Germinal center (tissue), 1 donor: ENCODE data around the gene TNFSF13.

Experiments
- DNase-seq: peaks from one replicate; pipeline ENCODE4 v3.0.0; 2012; ENCODE audit warnings: mixed read lengths, low spot score

TNFSF13 gene

GRCh38 chr17:7575481-7575883, 16.9 kb downstream of the TNFSF13 start:
- DNase-seq, result no peak

DNA sequence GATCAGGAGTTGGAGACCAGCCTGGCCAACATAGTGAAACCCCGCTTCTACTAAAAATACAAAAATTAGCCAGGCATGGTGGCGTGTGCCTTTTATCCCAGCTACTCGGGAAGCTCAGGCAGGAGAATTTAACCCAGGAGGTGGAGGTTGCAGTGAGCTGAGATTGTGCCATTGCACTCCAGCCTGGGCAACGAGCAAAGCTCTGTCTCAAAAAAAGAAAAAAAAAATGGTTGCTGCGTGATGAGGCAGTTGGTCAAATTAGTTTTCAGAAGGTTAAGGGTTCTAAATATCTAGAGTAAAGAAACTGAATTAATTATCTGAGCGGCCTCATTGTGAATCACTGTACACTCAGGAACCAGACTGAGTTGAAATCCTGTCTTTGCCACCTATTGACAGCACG, 17.4 kb downstream of the TNFSF13 start:
- no peak for DNase-seq

DNA sequence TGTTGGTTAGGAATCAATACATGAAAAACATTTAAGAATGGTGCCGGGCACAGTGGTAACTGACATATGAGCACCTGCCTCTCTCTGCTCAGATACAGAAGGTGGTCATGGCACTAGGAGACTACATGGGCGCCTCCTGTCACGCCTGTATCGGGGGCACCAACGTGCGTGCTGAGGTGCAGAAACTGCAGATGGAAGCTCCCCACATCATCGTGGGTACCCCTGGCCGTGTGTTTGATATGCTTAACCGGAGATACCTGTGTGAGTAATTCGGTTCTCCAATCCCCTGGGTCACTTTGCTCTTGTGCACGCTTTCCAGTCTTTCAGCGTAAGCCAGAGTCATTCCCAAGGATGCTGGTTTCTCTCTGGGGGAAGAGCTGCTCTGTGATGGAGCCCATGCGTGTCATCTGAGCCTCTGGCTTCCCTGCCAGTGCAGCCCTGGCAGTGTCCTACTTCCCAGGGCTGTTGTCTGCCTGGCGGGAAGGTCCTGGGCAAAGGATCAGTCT, 17.9 kb downstream of the TNFSF13 start:
- DNase-seq, result no peak

DNA sequence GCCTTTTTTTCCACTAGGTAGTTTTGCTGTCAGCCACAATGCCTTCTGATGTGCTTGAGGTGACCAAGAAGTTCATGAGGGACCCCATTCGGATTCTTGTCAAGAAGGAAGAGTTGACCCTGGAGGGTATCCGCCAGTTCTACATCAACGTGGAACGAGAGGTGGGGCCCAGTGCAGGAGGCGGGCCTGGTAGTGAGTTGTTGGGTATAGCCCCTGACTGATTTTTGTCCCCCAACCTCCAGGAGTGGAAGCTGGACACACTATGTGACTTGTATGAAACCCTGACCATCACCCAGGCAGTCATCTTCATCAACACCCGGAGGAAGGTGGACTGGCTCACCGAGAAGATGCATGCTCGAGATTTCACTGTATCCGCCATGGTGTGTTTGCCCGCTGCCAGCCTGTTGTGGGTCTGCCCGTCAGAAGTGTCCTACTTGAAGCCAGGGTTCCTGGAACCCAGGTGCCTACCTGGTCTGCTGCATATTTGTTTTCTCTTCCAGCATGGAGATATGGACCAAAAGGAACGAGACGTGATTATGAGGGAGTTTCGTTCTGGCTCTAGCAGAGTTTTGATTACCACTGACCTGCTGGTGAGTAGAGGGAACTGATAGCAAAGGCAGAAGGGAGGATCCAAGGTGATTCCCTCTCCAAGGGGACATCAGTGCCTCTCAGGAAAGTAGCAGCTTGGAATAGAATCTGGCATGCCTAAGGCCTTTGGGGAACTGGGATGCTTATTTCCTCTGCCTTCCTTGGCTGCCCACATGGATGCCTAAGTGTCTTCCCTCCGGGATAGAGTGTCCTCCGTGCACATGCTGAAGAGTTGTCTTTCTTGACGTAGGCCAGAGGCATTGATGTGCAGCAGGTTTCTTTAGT, 19.0 kb downstream of the TNFSF13 start:
- no peak for DNase-seq

DNA sequence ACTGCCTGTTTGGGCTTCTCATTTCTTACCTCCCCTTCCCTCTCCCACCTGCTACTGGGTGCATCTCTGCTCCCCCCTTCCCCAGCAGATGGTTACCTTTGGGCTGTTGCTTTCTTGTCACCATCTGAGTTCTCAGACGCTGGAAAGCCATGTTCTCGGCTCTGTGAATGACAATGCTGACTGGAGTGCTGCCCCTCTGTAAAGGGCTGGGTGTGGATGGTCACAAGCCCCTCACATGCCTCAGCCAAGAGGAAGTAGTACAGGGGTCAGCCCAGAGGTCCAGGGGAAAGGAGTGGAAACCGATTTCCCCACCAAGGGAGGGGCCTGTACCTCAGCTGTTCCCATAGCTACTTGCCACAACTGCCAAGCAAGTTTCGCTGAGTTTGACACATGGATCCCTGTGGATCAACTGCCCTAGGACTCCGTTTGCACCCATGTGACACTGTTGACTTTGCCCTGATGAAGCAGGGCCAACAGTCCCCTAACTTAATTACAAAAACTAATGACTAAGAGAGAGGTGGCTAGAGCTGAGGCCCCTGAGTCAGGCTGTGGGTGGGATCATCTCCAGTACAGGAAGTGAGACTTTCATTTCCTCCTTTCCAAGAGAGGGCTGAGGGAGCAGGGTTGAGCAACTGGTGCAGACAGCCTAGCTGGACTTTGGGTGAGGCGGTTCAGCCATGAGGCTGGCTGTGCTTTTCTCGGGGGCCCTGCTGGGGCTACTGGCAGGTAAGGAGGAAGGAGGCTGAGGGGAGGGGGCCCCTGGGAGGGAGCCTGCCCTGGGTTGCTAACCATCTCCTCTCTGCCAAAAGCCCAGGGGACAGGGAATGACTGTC, 20.7 kb downstream of the TNFSF13 start, which contains the start of gene CD68:
TSS of gene CD68 (plus strand) at position 638 of the 833 bp plus-strand sequence. CDS start at position 678, 40 bp downstream.
- peak; percentile 88 for DNase-seq

- DNase-seq, result no peak
These were observed 21.5 kb downstream of the TNFSF13 start for GRCh38 chr17:7579834-7580603.

DNA sequence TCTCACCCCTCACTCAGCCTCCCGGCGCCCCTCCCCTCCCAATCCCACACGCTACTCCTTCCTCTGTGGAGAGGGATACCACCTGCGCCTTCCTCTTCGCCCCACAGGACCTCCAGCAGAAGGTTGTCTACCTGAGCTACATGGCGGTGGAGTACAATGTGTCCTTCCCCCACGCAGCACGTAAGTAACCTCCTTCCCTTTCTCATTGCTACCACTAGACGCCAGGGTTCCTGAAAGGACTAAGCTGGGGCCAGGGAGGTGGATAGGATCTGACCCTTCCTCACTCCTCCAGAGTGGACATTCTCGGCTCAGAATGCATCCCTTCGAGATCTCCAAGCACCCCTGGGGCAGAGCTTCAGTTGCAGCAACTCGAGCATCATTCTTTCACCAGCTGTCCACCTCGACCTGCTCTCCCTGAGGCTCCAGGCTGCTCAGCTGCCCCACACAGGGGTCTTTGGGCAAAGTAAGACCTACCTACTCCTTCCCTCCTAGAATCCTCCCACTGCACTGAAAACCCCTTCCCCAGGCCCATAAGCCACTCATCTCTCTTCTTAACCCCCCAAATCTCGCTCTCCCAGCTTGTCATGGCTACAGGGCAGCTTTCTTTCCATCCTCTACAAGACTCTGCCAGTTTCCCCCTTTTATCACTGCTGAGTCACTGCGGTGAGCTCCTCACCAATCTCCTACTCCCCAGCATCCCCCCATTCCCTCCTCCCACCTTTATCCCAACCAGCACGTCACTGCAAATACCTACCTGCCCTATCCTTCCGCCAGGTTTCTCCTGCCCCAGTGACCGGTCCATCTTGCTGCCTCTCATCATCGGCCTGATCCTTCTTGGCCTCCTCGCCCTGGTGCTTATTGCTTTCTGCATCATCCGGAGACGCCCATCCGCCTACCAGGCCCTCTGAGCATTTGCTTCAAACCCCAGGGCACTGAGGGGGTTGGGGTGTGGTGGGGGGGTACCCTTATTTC, 22.3 kb downstream of the TNFSF13 start:
- no peak for DNase-seq

DNA sequence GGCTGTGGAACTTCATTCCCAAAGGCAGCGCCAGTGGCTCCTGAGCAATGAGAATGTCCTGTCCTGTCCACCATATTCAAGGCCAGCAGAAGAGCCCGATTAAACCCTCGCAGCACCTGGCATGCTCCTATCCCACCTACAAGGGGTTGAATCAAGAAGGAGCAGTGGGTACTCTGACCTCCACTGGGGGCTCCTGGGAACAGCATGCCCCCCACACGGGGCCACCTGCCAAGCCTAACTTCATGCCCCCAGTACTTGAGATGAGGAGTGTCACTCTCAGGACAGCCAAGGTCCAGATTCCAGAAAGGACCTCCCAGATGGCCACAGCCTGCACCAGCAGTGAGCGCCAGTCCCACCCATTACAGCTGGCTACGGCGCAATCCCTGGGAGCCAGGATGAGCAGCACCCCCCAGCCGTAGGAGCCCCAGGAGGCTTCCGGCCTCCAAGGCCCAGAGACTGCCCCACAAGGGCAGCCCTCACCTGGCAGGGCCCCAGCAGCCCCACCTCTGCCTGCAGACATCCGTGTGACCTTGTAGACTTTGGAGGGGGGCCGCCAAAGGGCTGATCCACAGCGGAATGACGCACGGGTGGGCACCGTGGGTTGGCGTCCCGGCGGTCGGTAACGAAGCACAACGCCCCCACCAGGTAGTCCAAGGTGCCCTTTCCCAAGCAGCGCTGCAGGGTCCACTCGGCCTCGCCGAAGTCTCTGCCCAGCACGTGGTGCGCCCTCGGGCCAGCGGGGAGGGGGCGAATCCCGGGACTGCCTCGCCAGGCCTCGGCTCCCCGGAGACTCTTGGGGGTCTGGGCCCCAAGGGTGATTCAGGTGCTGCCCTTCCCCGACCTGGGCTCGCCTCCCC, 24.1 kb downstream of the TNFSF13 start:
- no peak for DNase-seq

- peak; percentile 91 for DNase-seq
These were observed 24.9 kb downstream of the TNFSF13 start, which contains the start of gene MPDU1 for GRCh38 chr17:7583253-7584109. TSS of gene MPDU1 (plus strand) at chr17:7583852. CDS start at chr17:7583863, 11 bp downstream.

DNA sequence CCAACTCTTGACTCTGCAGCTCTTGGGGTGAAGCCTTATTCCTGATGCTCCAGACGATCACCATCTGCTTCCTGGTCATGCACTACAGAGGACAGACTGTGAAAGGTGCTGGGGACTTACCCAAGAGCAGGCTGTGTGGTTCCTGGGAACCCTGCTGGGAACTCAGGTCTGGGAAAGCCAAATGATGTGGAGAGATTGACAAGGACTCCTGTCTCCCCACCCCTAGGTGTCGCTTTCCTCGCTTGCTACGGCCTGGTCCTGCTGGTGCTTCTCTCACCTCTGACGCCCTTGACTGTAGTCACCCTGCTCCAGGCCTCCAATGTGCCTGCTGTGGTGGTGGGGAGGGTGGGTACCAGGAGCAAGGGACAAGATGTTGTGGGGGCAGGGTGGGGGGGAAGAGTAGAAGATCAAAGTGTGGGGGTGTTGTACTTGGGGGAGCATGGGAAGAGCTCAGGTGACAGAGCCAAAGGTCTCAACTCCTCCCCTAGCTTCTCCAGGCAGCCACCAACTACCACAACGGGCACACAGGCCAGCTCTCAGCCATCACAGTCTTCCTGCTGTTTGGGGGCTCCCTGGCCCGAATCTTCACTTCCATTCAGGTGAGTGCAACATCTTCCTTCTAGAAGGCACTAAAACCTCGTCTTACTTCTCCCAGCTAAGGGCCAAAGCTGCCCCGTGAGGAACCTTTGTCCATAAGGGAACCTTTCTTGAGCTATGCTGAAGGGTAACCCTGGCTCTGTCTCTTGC, 28.3 kb downstream of the TNFSF13 start:
- no peak for DNase-seq

- DNase-seq, result no peak
These were observed 29.0 kb downstream of the TNFSF13 start for GRCh38 chr17:7587420-7588151.

GRCh38 chr17:7588553-7589203, 30.1 kb downstream of the TNFSF13 start:
- DNase-seq, result no peak

GRCh38 chr17:7589204-7589868, 30.8 kb downstream of the TNFSF13 start:
- DNase-seq, result peak; percentile 80

GRCh38 chr17:7589891-7590691, 31.5 kb downstream of the TNFSF13 start, which contains the start of gene SOX15:
TSS of gene SOX15 (minus strand) at chr17:7590094. CDS start at chr17:7589676, 418 bp downstream.
- no peak for DNase-seq

GRCh38 chr17:7590743-7591142, 32.2 kb downstream of the TNFSF13 start:
- DNase-seq, result no peak
